SIG-M5 (cell line): Measurements from ENCODE around the gene PDE6H.
A peak's percentile ranks its signal among the peaks of the same experiment; 100 is the strongest.

ENCODE experiments used
- DNase-seq: peaks from one replicate; lab custom pipeline; 2025; lab: John Stamatoyannopoulos, UW

The PDE6H gene

DNA sequence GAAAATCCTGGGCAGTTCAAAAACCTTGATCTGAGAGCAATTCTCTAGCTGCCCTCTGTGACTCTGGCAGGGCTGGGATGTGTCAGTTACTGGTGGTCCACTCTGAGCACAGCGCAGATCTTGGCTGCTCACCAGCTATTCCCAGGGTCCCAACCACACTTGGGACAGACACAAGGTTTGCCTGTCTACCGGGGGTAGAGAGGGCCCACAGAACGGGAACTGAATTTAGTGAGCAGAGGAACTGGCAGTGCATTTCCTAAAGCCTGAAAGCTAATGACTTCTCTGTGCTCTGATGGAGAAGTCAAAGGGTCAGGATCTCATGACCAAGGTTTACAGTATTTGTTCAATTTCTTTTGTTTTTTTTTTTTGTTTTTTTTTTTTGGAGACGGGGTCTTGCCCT lies 2.6 kb downstream of the PDE6H start:
- DNase-seq: no peak

DNA sequence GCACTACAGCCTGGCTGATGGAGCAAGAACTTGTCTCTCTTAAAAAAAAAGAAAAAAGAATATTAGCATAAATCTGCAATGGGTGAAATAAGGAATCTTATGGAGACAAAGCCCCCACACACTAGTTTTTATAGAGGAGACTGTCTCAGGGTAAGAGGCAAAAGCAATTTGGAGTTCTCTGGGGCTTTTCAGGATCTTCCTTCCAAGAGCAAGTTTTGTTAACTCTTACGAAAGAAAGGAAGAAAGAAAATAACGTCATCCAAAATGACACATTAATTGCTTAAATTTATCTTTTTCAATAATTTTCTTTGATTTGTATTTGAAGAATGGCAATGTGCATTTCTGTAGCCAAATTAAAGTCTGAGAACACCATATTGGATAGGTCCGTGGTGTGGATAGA lies 3.8 kb downstream of the PDE6H start:
- no peak for DNase-seq

DNA sequence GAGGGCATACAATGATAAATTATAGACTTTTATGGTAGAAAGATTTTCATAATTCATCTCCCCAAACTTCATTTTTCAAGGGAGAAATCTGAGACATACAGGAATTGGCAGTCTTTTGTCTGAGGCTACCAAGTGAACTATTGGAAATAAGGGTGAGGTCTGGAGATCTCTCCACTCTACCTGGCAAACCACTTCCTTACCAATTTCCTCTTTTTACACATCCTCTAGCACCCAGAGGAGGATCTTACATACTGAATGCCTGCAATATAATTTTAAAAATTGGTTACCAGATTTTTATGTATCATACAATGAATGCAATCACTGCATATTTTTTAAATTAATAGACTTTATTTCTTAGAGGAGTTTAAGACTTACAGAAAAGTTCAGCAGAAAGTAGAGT lies 6.6 kb downstream of the PDE6H start:
- DNase-seq: no peak

DNA sequence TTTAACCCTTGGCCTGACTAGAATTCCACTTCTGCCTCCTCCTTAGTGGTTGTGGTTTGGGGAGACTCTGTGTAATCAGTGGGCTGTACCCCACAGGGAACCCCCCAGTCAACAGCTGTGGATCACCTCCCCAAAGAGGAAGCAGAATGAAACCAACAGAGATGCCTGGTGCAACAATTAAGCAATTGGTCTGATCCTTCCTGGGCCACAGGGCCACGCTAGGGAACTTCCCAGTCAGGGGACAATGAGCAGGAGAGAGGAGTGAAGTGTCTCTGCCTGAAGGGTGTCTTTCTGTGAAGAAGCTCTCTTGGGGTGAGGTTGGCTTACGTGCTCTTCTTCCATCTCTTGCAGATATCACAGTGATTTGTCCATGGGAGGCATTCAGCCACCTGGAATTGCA lies 8.2 kb downstream of the PDE6H start:
- DNase-seq: peak; percentile 78

DNA sequence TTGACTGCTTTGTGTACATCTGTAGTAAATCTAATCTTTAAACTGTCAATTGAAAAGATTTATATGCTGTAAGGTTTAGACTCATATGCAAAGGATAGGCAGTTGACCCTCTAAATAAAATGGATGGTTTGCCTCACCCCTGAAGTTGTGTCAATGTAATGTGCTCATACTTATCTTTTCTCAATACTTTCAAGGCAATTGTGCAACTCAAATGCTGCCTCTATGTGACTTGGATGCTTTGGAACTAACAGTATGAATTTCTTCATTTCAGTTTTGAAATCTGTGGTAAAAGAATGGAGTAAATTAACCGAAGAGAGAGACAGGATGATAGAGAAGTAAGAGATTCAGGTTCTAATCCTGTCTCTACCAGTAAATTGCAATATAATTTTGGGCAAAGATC lies 9.7 kb downstream of the PDE6H start:
- peak; percentile 88 for DNase-seq

DNA sequence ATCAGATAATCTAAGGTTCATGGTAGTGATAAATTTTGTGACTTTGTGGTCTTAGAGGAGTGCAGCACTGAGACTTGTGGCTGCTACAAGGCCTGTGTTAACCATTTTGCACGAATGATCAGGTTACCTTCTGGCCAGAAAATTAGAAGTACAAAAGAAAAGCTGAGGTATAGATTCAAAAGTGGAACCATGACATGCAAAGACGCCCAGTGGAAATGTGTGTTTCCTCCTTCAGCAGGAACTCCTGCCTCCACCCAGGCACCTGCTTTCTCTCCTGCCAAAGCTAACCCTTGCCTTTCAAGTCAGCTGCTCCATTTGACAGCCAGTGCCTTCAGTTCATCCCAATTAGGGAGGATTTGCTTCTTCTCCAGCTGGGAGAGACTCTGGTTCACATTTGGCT lies 10.1 kb downstream of the PDE6H start:
- DNase-seq: no peak

DNA sequence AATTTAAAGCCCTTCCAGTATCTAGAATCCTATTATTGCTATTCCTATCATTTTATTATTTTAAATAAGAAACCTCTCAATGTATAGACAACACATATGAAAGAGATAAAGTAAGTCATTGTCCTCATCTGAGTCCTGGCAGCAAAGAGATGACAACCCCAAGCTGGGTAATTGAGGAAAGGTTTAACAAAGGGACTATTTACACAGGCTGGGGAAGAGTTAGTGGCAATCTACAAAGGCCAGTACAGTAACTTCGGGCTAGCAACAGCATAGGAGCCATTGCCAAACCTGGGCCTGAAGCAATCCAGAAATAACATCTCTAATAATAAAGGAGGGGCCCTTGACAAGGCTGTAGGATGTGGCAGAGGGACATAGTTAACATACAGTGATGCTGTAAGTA lies 11.2 kb downstream of the PDE6H start:
- no peak for DNase-seq

DNA sequence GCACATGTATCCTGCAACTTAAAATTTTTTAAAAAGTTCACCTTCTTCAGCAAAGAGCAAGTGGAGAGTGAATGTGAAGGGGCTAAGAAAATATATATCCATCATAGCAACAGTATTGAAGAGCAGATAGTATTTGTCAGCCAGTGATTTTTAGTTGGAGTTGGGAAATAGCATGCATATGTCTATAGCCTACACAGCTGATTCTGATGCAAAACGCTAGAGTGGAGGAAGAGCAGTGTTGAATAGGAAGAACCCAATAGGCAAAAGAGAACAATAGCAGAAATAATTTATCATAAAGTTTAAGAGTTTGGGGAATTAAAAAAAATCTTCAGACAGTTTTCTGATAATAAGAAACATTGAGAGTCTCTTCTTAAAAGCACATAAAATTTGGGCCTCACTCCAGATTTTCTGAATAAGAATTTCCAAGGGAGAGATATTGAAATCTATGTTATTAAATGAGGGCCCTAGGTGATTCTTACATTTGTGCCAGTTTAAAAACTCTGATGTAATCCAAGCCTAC lies 12.0 kb downstream of the PDE6H start:
- no peak for DNase-seq

DNA sequence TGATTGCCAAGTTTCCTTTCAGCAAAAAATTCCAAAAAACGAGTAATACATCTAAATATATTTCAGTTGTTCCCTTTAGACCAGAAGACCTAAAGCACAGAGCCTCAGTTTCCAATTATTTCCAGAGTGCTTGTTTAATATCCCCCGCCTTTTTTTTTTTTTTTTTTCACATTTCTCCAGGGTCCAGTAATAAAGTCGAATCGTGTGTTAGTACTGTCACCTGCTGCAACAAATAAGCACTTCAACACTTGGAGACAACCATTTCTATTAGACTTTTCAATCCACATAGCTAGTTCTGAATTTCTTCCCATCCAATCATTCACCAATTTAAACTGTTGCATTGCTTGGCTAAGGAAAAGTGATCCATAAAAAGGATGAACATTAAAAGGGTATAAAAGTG lies 13.6 kb downstream of the PDE6H start:
- DNase-seq: no peak

DNA sequence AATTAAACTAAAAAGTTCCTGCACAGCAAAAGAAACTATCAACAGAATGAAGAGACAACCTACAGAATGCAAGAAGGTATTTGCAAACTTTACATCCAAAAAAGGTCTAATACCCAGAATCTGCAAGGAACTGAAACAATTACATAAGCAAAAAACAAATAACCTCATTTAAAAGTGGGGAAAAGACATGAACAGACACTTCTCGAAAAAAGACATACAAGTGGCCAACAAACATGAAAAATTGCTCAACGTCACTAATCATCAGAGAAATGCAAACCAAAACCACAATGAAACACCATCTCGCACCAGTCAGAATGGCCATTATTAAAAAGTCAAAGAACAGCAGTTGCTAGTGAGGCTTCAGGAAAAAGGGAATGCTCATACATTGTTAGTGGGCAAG lies 15.2 kb downstream of the PDE6H start:
- no peak for DNase-seq

DNA sequence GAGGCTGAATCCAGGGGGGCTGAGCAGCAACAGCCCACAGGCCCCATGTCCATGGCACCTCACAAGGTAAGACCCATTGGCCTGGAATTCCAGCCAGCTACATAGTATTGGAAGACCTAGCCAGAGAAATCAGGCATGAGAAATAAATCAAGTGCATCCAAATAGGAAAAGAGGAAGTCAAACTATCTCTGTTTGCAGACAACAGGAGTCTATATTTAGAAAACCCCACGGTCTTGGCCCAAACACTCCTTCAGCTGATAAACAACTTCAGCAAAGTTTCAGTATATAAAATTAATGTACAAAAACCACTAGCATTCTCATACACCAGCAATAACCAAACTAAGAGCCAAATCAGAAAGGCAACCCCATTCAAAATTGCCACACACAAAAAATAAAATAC lies 16.9 kb downstream of the PDE6H start:
- DNase-seq: no peak

DNA sequence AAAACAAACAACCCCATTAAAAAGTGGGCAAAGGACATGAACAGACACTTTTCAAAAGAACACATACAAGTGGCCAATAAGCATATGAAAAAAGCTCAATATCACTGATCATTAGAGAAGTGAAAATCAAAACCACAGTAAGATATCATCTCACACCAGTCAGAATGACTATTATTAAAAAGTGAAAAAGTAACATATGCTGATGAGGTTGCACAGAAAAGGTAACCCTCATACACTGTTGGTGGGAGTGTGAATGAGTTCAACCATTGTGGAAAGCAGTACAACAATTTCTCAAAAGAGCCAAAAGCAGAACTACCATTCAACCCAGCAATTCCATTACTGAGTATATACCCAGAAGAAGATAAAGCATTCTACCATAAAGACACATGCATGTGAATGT lies 18.2 kb downstream of the PDE6H start:
- no peak for DNase-seq

DNA sequence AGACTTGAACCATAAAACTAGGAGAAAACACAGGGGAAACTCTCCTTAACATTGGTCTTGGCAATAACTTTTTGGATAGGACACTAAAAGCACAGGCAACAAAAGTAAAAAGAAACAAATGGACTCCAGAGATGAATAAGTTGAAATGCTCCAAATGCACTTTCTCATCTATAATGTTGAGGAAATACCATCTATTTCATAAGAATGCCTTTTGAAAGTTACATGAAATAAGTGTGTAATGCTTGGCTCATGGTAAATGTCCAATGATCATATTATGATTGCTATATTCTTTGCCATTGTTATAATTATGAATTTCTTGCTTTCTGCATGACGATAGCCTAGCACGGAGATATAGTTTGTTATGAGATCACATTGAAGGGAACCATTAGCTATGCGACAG lies 19.8 kb downstream of the PDE6H start:
- DNase-seq: no peak

DNA sequence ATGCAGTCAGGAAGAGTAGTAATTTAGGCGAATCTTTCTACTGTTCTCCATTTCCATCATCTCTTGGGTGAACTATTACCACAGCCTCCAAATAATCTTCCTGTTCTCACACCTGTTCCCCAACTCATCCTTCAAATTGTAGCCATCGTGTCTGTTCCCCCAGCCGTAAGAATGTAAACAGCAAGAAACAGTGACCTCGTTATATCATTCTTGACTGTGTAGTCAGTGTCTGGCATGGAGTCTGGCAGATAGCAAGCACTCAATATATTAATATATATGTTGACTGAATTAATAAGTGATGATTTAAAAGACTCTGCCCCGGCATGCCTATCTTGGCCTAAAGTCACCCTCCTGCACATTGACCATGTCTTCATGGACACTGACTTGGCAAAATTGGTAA lies 20.3 kb downstream of the PDE6H start:
- no peak for DNase-seq

DNA sequence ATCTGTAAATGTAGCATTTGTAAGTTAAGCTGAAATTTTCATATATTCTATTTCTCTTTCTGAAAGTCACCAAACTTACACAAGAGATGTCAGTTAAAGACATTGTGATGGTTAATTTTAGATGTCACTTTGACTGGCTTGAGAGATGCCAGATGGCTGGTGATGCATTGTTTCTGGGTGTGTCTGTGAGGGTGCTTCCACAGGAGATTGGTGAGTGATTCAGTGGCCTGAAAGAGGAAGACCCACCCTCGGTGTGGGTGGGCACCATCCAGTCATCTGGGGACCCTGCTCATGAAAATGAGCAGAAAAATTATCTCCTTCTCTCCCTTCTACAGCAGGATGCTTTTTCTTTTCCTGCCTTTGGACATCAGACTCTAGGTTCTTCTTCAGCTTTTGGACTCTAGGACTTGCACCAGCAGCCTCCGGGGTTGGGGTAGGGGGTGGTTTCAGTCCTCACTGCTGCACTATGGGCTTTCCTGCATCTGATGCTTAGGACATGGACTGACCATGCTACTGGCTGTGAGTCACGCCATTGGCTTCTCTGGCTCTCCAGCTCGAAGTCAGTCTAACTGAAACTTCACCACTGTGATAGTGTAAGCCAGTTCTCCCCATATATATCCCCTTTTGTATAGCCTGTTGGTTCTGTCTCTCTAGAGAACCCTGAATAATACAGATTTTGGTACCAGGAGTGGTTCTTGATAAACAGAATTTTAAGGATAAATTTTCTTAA lies 20.9 kb downstream of the PDE6H start:
- DNase-seq: no peak

DNA sequence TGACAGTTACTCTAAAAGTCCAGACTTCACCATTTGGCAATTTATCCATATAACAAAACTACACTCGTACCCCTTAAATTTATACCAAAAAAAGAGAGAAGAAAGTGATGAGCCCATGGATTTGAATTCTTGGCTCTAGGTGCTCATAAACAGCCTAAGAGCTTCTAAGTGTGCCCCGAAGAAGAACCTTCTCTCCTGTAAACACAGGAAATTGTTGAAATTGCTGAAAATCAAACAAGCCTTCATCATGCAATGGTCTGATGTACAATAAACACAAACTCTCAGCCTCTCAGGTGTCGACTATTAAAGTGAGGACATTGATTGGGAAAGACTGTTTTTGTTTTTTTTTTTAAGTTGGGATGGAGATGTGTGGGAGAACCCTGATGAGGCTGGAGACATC lies 21.8 kb downstream of the PDE6H start:
- no peak for DNase-seq

DNA sequence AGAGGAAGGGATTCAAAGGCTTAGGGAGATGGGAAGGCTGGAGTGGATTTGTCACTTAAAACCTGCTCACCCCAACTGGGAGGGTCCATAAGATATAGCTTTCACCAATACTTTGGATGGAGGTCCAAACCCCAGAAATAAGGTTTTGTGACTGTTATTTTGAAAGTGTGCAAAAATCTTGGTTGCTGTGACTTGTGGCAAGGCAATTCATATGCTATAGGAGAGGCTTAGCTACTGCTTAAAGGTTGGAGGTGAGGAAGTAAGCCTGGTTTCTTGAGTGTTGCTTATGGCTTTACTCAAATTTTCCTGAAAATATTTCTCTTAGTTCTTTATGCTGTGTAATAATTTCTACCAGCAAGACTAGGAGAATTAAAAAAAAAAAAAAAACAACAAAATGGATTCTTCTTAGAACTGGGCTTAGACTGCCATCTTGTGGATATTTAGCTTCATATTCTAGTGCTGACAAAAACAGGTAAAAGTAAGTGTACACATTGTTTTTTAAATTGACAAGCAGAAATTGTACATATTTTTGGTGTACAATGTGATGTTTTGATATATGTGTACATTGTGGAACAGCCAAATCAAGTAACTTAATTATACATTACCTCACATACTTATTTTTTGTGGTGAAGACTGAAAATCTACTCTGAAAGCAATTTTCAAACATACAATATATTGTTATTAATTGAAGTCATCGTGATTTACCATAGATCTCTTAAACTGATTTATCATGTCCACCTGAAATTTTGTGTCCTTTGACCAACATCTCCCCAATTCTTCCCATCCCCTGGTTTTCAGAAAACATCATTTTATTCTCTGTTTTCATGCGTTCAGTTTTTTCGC lies 23.0 kb downstream of the PDE6H start:
- no peak for DNase-seq

DNA sequence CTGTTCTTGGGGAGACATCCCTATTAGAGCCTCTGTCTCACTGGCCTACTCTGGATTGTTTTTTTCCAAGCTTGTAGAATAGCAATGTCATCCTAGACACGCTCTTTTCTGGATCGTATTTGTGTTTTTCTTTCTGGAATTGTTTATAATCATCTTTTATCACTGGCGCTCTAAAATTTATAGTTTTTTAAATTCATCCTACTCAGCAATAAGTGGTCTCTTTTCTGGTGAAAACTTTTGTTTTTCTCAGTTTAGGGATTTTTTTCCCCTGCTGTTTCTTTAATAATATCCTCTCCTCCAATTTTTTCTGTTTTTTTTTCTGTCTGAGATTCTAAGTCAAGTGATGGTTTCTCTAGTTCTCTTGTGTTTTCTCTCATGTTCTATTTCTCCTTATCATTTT lies 25.2 kb downstream of the PDE6H start:
- no peak for DNase-seq

DNA sequence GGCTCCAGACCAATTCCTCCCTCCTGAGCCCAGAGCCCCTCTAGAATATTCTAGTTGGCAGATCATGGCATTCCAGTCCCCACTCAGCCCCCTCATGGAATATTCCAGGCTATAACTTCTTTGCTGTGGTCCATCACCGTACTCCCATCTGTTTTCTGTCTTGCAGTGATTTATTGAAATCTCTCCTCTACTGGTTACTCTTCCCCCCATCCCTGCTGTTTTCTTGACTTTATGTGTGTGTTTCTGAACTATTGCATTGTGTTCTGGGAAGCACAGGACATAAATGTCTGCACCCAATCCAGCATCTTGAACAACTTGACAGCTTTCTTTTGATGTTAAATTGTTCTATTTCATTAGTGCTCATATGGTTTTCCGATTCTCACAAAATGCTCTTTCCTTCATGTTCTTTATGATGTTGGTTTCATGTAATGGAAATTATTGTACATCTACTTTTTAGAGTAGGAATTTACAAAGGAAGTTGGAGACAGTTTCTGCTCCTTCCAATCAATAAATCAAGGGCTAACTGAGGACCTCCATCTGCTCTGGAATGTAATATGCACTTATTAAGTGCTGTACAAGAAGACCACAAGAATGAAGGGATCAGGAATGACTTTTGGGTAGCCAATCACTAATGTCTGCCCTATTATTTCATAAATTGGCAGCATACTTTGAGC lies 26.3 kb downstream of the PDE6H start:
- DNase-seq: no peak

DNA sequence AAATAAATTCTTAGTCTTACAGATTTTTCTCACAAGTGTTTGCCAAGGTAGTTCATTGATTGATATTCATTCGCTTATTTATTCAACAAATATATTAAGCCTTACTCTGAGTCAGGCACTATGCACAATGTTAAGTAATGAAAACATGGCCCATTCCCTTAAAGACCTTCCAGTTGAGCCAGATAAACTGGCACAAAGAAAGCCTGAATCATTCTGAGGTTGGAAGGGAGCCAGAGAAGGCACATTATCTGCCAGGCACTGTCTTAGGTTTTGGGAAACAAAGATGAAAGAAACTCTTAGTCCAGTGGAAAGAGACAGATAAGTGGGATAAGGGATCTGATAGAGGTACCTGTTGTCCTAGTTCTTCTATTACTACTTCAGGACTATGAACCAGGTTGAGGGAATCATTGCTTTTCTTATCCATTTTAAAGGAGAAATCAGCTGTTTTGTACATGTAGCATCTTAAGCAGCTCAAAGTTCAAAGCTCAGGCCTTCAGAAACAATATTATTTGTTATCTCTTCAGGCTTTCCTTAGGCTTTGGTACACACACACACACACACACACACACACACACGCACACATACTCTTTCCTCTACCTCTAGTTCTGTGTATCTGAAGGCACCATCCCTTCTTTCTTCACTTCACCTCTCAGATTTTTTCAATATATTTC lies 27.0 kb downstream of the PDE6H start:
- DNase-seq: no peak

DNA sequence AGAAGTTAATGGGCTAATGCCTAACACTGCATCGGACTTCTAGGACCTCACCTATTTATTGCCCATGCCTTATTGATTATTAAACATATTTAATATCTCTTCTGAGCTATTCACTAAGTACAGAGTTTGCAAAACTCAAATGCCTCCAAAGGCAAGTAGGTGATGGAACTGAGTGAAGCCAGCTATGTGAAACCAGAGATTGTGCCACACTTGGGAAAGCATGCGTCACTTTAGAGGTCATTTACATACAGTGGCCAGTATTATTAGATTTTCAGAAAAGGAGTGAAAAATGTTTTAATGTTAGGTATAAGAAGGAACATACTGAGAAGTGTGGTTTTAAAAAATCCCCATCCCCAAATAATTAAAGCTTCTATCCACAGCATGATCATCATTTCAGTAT lies 27.7 kb downstream of the PDE6H start:
- no peak for DNase-seq

DNA sequence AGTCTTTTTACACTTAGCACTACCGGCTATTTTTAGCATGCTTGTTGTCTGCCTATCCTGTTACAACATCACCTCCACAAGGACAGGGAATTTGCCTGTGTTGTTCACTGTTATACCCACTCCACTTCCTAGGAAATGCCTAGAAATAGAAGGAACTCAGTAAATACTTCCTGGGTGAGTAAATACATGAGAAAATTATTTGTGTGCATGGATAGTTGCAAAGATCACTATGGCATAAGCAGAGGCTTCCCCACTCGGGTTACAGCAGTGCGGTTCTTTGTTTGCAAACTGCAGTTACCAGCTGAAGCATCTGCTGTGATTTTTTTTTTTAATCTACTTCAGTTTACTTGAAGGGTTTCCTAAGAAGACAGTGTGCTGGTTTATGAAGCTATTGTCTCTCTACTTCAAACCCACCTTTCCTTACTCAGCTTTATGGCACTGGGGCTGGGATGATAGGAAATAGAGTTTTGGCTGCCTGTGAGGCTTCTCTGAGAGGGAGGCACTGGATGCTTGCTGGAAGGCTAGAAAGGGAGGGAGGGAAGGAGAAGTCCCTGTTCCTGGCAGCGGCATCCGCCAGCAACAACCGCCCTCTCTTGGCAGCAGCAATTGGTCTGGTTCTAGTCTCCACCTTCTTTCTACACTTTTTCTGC lies 29.0 kb downstream of the PDE6H start:
- no peak for DNase-seq
